ENCODE data around the gene RAB15.

DNA sequence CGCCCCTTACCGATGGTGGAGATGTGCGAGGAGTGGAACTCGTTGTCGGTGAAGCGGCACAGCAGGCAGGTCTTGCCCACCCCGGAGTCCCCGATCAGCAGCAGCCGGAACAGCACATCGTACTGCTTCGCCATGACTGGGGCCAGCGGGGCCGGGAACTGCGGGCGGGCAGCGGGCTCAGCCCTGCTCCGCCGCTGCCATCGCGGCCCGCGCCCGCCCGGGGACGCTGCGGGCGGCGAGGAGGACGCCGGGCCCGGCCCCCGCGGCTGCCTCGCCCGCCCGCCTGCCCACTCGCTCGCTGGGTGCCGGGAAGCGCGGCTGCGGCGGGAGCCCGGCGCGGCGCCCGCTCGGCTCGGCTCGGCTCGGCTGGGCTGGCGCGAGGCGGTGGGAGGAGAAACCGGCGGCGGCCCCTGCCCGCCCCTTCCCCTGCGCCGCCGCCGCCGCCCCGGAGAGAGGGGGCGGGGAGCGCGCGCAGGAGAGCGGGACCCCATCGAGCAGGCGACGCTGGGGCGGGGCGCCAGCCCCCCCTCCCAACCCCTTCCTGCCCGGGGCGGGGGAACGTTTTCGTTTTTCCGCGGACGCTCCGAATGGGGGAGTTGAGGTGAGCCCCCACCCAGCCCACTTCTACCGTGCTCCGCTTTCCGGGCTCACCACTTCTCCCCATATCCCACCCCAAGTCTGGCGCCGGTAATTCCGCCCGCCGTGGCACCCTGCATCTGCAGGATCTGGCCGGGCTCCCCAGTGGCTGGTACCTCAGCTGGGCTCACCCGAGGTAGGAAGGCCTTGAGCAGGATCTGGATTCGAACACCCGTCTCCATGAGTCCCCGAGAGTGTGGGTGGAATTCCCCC is at the start of gene RAB15:
- TF ChIP-seq, protein P1, sequence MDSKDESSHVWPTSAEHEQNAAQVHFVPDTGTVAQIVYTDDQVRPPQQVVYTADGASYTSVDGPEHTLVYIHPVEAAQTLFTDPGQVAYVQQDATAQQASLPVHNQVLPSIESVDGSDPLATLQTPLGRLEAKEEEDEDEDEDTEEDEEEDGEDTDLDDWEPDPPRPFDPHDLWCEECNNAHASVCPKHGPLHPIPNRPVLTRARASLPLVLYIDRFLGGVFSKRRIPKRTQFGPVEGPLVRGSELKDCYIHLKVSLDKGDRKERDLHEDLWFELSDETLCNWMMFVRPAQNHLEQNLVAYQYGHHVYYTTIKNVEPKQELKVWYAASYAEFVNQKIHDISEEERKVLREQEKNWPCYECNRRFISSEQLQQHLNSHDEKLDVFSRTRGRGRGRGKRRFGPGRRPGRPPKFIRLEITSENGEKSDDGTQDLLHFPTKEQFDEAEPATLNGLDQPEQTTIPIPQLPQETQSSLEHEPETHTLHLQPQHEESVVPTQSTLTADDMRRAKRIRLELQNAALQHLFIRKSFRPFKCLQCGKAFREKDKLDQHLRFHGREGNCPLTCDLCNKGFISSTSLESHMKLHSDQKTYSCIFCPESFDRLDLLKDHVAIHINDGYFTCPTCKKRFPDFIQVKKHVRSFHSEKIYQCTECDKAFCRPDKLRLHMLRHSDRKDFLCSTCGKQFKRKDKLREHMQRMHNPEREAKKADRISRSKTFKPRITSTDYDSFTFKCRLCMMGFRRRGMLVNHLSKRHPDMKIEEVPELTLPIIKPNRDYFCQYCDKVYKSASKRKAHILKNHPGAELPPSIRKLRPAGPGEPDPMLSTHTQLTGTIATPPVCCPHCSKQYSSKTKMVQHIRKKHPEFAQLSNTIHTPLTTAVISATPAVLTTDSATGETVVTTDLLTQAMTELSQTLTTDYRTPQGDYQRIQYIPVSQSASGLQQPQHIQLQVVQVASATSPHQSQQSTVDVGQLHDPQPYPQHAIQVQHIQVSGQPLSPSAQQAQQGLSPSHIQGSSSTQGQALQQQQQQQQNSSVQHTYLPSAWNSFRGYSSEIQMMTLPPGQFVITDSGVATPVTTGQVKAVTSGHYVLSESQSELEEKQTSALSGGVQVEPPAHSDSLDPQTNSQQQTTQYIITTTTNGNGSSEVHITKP (tag by site-specific recombination; IDR thresholded peaks at IDR 0.05) = no peak
- TF ChIP-seq, protein P2, sequence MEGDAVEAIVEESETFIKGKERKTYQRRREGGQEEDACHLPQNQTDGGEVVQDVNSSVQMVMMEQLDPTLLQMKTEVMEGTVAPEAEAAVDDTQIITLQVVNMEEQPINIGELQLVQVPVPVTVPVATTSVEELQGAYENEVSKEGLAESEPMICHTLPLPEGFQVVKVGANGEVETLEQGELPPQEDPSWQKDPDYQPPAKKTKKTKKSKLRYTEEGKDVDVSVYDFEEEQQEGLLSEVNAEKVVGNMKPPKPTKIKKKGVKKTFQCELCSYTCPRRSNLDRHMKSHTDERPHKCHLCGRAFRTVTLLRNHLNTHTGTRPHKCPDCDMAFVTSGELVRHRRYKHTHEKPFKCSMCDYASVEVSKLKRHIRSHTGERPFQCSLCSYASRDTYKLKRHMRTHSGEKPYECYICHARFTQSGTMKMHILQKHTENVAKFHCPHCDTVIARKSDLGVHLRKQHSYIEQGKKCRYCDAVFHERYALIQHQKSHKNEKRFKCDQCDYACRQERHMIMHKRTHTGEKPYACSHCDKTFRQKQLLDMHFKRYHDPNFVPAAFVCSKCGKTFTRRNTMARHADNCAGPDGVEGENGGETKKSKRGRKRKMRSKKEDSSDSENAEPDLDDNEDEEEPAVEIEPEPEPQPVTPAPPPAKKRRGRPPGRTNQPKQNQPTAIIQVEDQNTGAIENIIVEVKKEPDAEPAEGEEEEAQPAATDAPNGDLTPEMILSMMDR (tag by site-specific recombination; IDR thresholded peaks at IDR 0.05) = no peak
- TF ChIP-seq ZNF530 (tag by site-specific recombination; IDR thresholded peaks at IDR 0.05; ENCODE audit: low read depth) = no peak
- no peak for TF ChIP-seq TCF7L2 (IDR thresholded peaks at IDR 0.05; ENCODE audit: borderline replicate concordance, low read depth, low read length)
- TF ChIP-seq, protein P3, sequence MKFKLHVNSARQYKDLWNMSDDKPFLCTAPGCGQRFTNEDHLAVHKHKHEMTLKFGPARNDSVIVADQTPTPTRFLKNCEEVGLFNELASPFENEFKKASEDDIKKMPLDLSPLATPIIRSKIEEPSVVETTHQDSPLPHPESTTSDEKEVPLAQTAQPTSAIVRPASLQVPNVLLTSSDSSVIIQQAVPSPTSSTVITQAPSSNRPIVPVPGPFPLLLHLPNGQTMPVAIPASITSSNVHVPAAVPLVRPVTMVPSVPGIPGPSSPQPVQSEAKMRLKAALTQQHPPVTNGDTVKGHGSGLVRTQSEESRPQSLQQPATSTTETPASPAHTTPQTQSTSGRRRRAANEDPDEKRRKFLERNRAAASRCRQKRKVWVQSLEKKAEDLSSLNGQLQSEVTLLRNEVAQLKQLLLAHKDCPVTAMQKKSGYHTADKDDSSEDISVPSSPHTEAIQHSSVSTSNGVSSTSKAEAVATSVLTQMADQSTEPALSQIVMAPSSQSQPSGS (tag by site-specific recombination; IDR thresholded peaks at IDR 0.05; ENCODE audit: low read depth) = no peak
- no peak for TF ChIP-seq ZNF114 (tag by site-specific recombination; IDR thresholded peaks at IDR 0.05)
- TF ChIP-seq ZNF660 (tag by site-specific recombination; IDR thresholded peaks at IDR 0.05) = no peak
- TF ChIP-seq, protein P4, sequence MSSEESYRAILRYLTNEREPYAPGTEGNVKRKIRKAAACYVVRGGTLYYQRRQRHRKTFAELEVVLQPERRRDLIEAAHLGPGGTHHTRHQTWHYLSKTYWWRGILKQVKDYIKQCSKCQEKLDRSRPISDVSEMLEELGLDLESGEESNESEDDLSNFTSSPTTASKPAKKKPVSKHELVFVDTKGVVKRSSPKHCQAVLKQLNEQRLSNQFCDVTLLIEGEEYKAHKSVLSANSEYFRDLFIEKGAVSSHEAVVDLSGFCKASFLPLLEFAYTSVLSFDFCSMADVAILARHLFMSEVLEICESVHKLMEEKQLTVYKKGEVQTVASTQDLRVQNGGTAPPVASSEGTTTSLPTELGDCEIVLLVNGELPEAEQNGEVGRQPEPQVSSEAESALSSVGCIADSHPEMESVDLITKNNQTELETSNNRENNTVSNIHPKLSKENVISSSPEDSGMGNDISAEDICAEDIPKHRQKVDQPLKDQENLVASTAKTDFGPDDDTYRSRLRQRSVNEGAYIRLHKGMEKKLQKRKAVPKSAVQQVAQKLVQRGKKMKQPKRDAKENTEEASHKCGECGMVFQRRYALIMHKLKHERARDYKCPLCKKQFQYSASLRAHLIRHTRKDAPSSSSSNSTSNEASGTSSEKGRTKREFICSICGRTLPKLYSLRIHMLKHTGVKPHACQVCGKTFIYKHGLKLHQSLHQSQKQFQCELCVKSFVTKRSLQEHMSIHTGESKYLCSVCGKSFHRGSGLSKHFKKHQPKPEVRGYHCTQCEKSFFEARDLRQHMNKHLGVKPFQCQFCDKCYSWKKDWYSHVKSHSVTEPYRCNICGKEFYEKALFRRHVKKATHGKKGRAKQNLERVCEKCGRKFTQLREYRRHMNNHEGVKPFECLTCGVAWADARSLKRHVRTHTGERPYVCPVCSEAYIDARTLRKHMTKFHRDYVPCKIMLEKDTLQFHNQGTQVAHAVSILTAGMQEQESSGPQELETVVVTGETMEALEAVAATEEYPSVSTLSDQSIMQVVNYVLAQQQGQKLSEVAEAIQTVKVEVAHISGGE (tag by site-specific recombination; conservative IDR thresholded peaks at IDR 0.05; ENCODE audit: low read depth) = no peak
- no peak for TF ChIP-seq SALL2 (tag by site-specific recombination; IDR thresholded peaks at IDR 0.05; ENCODE audit: borderline replicate concordance)
- TF ChIP-seq ZNF510 (tag by site-specific recombination; IDR thresholded peaks at IDR 0.05; ENCODE audit: insufficient replicate concordance) = no peak
- no peak for TF ChIP-seq ZNF610 (tag by site-specific recombination; IDR thresholded peaks at IDR 0.05; ENCODE audit: borderline replicate concordance)
- TF ChIP-seq, protein P5, sequence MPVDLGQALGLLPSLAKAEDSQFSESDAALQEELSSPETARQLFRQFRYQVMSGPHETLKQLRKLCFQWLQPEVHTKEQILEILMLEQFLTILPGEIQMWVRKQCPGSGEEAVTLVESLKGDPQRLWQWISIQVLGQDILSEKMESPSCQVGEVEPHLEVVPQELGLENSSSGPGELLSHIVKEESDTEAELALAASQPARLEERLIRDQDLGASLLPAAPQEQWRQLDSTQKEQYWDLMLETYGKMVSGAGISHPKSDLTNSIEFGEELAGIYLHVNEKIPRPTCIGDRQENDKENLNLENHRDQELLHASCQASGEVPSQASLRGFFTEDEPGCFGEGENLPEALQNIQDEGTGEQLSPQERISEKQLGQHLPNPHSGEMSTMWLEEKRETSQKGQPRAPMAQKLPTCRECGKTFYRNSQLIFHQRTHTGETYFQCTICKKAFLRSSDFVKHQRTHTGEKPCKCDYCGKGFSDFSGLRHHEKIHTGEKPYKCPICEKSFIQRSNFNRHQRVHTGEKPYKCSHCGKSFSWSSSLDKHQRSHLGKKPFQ (tag by site-specific recombination; IDR thresholded peaks at IDR 0.05) = no peak
- TF ChIP-seq, protein P6, sequence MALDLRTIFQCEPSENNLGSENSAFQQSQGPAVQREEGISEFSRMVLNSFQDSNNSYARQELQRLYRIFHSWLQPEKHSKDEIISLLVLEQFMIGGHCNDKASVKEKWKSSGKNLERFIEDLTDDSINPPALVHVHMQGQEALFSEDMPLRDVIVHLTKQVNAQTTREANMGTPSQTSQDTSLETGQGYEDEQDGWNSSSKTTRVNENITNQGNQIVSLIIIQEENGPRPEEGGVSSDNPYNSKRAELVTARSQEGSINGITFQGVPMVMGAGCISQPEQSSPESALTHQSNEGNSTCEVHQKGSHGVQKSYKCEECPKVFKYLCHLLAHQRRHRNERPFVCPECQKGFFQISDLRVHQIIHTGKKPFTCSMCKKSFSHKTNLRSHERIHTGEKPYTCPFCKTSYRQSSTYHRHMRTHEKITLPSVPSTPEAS (tag by site-specific recombination; IDR thresholded peaks at IDR 0.05) = no peak
- TF ChIP-seq, protein P7, sequence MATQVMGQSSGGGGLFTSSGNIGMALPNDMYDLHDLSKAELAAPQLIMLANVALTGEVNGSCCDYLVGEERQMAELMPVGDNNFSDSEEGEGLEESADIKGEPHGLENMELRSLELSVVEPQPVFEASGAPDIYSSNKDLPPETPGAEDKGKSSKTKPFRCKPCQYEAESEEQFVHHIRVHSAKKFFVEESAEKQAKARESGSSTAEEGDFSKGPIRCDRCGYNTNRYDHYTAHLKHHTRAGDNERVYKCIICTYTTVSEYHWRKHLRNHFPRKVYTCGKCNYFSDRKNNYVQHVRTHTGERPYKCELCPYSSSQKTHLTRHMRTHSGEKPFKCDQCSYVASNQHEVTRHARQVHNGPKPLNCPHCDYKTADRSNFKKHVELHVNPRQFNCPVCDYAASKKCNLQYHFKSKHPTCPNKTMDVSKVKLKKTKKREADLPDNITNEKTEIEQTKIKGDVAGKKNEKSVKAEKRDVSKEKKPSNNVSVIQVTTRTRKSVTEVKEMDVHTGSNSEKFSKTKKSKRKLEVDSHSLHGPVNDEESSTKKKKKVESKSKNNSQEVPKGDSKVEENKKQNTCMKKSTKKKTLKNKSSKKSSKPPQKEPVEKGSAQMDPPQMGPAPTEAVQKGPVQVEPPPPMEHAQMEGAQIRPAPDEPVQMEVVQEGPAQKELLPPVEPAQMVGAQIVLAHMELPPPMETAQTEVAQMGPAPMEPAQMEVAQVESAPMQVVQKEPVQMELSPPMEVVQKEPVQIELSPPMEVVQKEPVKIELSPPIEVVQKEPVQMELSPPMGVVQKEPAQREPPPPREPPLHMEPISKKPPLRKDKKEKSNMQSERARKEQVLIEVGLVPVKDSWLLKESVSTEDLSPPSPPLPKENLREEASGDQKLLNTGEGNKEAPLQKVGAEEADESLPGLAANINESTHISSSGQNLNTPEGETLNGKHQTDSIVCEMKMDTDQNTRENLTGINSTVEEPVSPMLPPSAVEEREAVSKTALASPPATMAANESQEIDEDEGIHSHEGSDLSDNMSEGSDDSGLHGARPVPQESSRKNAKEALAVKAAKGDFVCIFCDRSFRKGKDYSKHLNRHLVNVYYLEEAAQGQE (tag by site-specific recombination; IDR thresholded peaks at IDR 0.05) = no peak
